Neural cell (in vitro differentiated cells): ENCODE data around the gene CREBRF. TPM values are rescaled to one million over a fixed set of nuclear protein-coding genes. Genes with fewer than 3 reads are reported as not detected.

Experiments used
- H2AFZ ChIP-seq: fragments of 200-600, 300-800 bp; sonication (generic), shearing (Covaris generic); 2 replicates; pipeline ENCODE4 v1.6.0; 2014; ENCODE audit warnings: low read depth, mild to moderate bottlenecking, antibody characterized with exemption, low read length, moderate library complexity
- H3F3A ChIP-seq: fragments of 200-600 bp; shearing (Covaris generic); 2 replicates; pipeline ENCODE4 v1.6.1; 2016; ENCODE audit warnings: mild to moderate bottlenecking, moderate library complexity, mixed read lengths, antibody characterized with exemption, low read length; ENCODE audit not compliant: insufficient read depth, poor library complexity, severe bottlenecking
- H3K27ac ChIP-seq: fragments of 200-600, 300-800 bp; sonication (generic), shearing (Covaris generic); 2 replicates; pipeline ENCODE4 v1.5.1; 2014; ENCODE audit warnings: mild to moderate bottlenecking, low read length, moderate library complexity
- H3K27me3 ChIP-seq: fragments of 300-800, 200-600 bp; sonication (generic), shearing (Covaris generic); 2 replicates; pipeline ENCODE4 v1.6.0; 2014; ENCODE audit warnings: mild to moderate bottlenecking, low read depth, low read length, moderate library complexity; ENCODE audit not compliant: insufficient read depth
- H3K36me3 ChIP-seq: fragments of 300-800, 200-600 bp; sonication (generic), shearing (Covaris generic); 2 replicates; pipeline ENCODE4 v1.5.1; 2014; ENCODE audit warnings: mild to moderate bottlenecking, antibody characterized with exemption, low read length, moderate library complexity; ENCODE audit not compliant: insufficient read depth
- H3K4me2 ChIP-seq: fragments of 300-800, 200-600 bp; sonication (generic), shearing (Covaris generic); 2 replicates; pipeline ENCODE4 v1.6.0; 2014; ENCODE audit warnings: mild to moderate bottlenecking, low read length
- H3K4me3 ChIP-seq: fragments of 300-800, 200-600 bp; sonication (generic), shearing (Covaris generic); 2 replicates; pipeline ENCODE4 v1.5.1; 2014; ENCODE audit warnings: mild to moderate bottlenecking, low read length, moderate library complexity
- H3K79me2 ChIP-seq: fragments of 200-600 bp; shearing (Covaris generic); replicated peaks from 2 replicates; pipeline ENCODE4 v1.6.0; 2014; ENCODE audit warnings: mild to moderate bottlenecking, low read length, moderate library complexity; ENCODE audit not compliant: insufficient read depth
- H3K9ac ChIP-seq: fragments of 300-800, 200-600 bp; sonication (generic), shearing (Covaris generic); 2 replicates; pipeline ENCODE4 v1.6.1; 2016; ENCODE audit warnings: mild to moderate bottlenecking, low read length, mixed read lengths
- H3K9me2 ChIP-seq: fragments of 200-600 bp; shearing (Covaris generic); 2 replicates; pipeline ENCODE4 v1.6.1; 2016; ENCODE audit warnings: mild to moderate bottlenecking, low read length, mixed read lengths; ENCODE audit not compliant: insufficient read depth
- H3K9me3 ChIP-seq: fragments of 200-600, 300-800 bp; sonication (generic), shearing (Covaris generic); 2 replicates; pipeline ENCODE4 v1.6.1; 2016; ENCODE audit warnings: mild to moderate bottlenecking, mixed run types, low read length, moderate library complexity, mixed read lengths
- H4K20me1 ChIP-seq: fragments of 200-600 bp; shearing (Covaris generic); 2 replicates; pipeline ENCODE4 v1.6.1; 2016; ENCODE audit warnings: mild to moderate bottlenecking, mixed run types; ENCODE audit not compliant: insufficient read depth
- EP300 ChIP-seq: fragments of 450-650 bp; conservative IDR thresholded peaks from 2 replicates; pipeline ENCODE4 v1.6.1; 2014; ENCODE audit warnings: antibody characterized with exemption, mild to moderate bottlenecking, moderate library complexity; ENCODE audit not compliant: poor library complexity, severe bottlenecking
- EZH2 ChIP-seq: fragments of 200-600, 300-800 bp; shearing (Covaris generic), sonication (generic); IDR thresholded peaks from 2 replicates; pipeline ENCODE4 v1.6.1; 2014; ENCODE audit warnings: antibody characterized with exemption, low read length, borderline replicate concordance, mild to moderate bottlenecking; ENCODE audit not compliant: insufficient read depth, poor library complexity, severe bottlenecking
- MXI1 ChIP-seq: fragments of 450-650 bp; conservative IDR thresholded peaks from 2 replicates; pipeline ENCODE4 v1.6.1; 2014; ENCODE audit warnings: antibody characterized with exemption, mild to moderate bottlenecking; ENCODE audit not compliant: poor library complexity, severe bottlenecking
- POLR2AphosphoS5 ChIP-seq: IDR thresholded peaks from 2 replicates; pipeline ENCODE4 v1.6.1; 2012
- RAD21 ChIP-seq: fragments of 450-650 bp; conservative IDR thresholded peaks from 2 replicates; pipeline ENCODE4 v1.6.1; 2014; ENCODE audit warnings: antibody characterized with exemption, mild to moderate bottlenecking, moderate library complexity
- SMC3 ChIP-seq: fragments of 450-650 bp; conservative IDR thresholded peaks from 2 replicates; pipeline ENCODE4 v1.6.1; 2014; ENCODE audit warnings: antibody characterized with exemption, mild to moderate bottlenecking, moderate library complexity; ENCODE audit not compliant: poor library complexity
- TAF1 ChIP-seq: IDR thresholded peaks from 2 replicates; pipeline ENCODE4 v1.6.1; 2012; ENCODE audit warnings: low read depth
- polyA plus RNA-seq: library from polyadenylated mRNA; depleted of rRNA; stranded (reverse); fragments of >200 nt; gene quantifications from 2 replicates; pipeline ENCODE4 v1.2.3, GENCODE V29; 2014
- TF ChIP-seq, protein P1 (sequence below): fragments of 450-650 bp; IDR thresholded peaks from 2 replicates; pipeline ENCODE4 v1.5.1; 2014; ENCODE audit warnings: antibody characterized with exemption, mild to moderate bottlenecking, moderate library complexity; ENCODE audit not compliant: poor library complexity, severe bottlenecking
- TF ChIP-seq, protein P2 (sequence below): IDR thresholded peaks from 2 replicates; pipeline ENCODE4 v1.6.1; 2012; ENCODE audit warnings: borderline replicate concordance

CREBRF gene
- polyA plus RNA-seq, 1 donor from 2014 or later, result 9.3 TPM

DNA sequence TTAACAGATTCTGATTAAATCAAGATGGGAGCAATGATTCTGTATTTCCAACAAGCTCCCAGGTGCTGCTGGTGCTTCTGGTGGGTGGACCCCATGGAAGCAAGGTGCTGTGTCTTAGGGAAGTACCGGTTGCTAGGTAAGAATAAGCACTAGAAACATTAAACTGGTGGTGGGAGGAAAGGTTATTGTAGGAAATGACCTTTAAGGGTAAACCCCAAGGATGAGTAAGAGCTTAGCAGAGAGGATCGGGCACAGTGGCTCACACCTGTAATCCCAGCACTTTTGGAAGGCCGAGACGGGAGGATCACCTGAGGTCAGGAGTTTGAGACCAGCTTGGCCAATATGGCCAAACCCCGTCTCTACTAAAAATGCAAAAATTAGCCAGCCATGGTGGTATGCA, 16.2 kb upstream of the CREBRF start:
- Histone ChIP-seq H3K9ac (no peak overlapping the region), H3K9me2 (no peaks in the 10 kb centered on the region), H3K79me2 (no peaks in the 10 kb centered on the region), H3F3A (no peaks in the 10 kb centered on the region), H3K27ac (no peak overlapping the region), H4K20me1 (no peaks in the 10 kb centered on the region), H2AFZ (no peak overlapping the region), H3K9me3 (no peaks in the 10 kb centered on the region), H3K36me3 (no peaks in the 10 kb centered on the region), H3K4me3 (no peak overlapping the region), H3K4me2 (no peak overlapping the region), H3K27me3 (no peaks in the 10 kb centered on the region)
- TF ChIP-seq EZH2 (no peak), SMC3 (no peak)

GRCh38 chr5:173041881-173042762, 14.0 kb upstream of the CREBRF start:
- Histone ChIP-seq H3F3A (no peaks in the 10 kb centered on the region), H3K9me2 (no peaks in the 10 kb centered on the region), H3K79me2 (no peaks in the 10 kb centered on the region), H3K4me2 (no peak overlapping the region), H3K27ac (no peak overlapping the region), H3K27me3 (no peaks in the 10 kb centered on the region), H3K36me3 (no peaks in the 10 kb centered on the region), H3K4me3 (no peak overlapping the region), H3K9me3 (no peaks in the 10 kb centered on the region), H4K20me1 (no peaks in the 10 kb centered on the region), H2AFZ (no peak overlapping the region), H3K9ac (no peak overlapping the region)
- TF ChIP-seq, protein P1, sequence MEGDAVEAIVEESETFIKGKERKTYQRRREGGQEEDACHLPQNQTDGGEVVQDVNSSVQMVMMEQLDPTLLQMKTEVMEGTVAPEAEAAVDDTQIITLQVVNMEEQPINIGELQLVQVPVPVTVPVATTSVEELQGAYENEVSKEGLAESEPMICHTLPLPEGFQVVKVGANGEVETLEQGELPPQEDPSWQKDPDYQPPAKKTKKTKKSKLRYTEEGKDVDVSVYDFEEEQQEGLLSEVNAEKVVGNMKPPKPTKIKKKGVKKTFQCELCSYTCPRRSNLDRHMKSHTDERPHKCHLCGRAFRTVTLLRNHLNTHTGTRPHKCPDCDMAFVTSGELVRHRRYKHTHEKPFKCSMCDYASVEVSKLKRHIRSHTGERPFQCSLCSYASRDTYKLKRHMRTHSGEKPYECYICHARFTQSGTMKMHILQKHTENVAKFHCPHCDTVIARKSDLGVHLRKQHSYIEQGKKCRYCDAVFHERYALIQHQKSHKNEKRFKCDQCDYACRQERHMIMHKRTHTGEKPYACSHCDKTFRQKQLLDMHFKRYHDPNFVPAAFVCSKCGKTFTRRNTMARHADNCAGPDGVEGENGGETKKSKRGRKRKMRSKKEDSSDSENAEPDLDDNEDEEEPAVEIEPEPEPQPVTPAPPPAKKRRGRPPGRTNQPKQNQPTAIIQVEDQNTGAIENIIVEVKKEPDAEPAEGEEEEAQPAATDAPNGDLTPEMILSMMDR, result no peak
- TF ChIP-seq EZH2 (no peak), TAF1 (no peak), RAD21 (no peak), SMC3 (no peak), MXI1 (no peak), EP300 (no peak), POLR2AphosphoS5 (no peak)
- TF ChIP-seq, protein P2, sequence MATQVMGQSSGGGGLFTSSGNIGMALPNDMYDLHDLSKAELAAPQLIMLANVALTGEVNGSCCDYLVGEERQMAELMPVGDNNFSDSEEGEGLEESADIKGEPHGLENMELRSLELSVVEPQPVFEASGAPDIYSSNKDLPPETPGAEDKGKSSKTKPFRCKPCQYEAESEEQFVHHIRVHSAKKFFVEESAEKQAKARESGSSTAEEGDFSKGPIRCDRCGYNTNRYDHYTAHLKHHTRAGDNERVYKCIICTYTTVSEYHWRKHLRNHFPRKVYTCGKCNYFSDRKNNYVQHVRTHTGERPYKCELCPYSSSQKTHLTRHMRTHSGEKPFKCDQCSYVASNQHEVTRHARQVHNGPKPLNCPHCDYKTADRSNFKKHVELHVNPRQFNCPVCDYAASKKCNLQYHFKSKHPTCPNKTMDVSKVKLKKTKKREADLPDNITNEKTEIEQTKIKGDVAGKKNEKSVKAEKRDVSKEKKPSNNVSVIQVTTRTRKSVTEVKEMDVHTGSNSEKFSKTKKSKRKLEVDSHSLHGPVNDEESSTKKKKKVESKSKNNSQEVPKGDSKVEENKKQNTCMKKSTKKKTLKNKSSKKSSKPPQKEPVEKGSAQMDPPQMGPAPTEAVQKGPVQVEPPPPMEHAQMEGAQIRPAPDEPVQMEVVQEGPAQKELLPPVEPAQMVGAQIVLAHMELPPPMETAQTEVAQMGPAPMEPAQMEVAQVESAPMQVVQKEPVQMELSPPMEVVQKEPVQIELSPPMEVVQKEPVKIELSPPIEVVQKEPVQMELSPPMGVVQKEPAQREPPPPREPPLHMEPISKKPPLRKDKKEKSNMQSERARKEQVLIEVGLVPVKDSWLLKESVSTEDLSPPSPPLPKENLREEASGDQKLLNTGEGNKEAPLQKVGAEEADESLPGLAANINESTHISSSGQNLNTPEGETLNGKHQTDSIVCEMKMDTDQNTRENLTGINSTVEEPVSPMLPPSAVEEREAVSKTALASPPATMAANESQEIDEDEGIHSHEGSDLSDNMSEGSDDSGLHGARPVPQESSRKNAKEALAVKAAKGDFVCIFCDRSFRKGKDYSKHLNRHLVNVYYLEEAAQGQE, result no peak
